GM12873 (cell line): ENCODE results near the gene UNC13A.

ENCODE experiments used
- TF ChIP-seq, protein P1 (sequence below): IDR thresholded peaks from 2 replicates; pipeline ENCODE4 v1.5.1; 2012; ENCODE audit warnings: low read depth, mild to moderate bottlenecking, moderate library complexity, low read length, control low read depth; ENCODE audit not compliant: insufficient read depth; ENCODE audit errors: missing control alignments

The UNC13A gene

GRCh38 chr19:17579661-17580244 is 108.4 kb downstream of the UNC13A start:
- TF ChIP-seq, protein P1, sequence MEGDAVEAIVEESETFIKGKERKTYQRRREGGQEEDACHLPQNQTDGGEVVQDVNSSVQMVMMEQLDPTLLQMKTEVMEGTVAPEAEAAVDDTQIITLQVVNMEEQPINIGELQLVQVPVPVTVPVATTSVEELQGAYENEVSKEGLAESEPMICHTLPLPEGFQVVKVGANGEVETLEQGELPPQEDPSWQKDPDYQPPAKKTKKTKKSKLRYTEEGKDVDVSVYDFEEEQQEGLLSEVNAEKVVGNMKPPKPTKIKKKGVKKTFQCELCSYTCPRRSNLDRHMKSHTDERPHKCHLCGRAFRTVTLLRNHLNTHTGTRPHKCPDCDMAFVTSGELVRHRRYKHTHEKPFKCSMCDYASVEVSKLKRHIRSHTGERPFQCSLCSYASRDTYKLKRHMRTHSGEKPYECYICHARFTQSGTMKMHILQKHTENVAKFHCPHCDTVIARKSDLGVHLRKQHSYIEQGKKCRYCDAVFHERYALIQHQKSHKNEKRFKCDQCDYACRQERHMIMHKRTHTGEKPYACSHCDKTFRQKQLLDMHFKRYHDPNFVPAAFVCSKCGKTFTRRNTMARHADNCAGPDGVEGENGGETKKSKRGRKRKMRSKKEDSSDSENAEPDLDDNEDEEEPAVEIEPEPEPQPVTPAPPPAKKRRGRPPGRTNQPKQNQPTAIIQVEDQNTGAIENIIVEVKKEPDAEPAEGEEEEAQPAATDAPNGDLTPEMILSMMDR = no peak

- TF ChIP-seq, protein P1 = no peak
Observed at GRCh38 chr19:17577457-17578097, 110.6 kb downstream of the UNC13A start.

DNA sequence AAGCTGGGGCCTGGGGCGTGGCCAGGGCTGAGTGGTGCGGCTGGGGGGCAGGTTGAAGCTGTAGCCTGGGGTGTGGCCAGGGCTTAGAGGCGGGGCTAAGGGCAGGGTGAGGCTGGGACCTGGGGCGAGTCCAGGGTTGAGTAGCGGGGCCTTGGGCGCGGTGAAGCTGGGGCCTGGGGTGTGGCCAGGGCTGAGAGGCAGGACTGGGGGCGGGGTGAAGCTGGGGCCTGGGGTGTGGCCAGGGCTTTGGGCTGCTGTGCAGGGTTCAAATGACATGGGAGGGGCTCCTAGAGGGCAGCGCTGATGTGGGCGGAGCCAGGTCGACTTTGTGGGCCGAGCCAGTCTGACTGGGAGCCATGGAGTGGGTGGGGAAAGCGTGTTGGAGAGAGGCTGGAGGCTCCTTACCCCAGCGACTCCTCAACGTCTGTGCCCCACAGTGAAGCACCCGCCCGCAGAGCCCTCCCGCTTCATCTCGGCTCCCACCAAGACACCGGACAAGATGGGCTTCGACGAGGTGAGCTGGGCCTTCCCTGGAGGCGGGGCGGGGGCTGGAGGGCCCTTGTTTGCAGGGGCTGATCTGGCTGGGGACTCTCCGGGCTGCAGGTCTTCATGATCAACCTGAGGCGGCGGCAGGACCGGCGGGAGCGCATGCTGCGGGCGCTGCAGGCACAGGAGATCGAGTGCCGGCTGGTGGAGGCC is 111.2 kb downstream of the UNC13A start:
- TF ChIP-seq, protein P1 = no peak

- TF ChIP-seq, protein P1 = no peak
Observed at GRCh38 chr19:17575871-17576757, 112.0 kb downstream of the UNC13A start.

DNA sequence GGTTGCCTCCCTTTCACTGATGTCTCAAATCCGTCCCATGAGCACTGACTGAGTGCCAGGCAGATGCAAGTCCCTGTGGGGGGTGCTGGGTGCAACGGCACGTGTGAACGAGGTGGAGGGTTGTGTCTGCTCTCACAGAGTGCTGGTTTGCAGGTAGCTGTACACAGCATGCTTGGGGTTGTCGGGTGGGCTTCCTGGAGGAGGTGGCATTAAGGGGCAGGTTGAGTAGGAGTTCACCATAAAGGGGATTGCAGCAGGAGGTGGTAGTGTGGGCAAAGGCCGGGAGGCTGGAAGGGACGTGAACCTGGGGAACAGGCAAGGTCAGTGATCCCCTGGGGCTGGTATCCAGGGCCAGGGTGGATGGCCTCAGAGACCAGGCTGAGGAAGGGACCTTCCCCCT is 115.5 kb downstream of the UNC13A start:
- TF ChIP-seq, protein P1 = no peak

DNA sequence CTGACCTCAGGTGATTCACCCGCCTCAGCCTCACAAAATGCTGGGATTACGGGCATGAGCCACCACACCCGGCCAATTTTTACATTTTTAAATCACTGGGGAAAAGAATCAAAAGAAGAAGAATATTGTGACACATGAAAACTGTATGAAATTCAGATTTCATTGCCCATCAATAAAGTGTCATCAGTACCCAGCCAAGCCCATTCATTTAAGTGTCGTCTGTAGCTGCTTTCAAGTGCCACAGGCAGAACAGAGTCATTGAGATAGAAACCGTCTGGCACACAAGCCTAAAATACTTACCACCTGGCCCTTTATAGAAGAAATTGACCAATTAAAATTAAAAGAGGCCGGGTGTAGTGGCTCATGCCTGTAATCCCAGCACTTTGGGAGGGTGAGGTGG is 117.4 kb downstream of the UNC13A start:
- TF ChIP-seq, protein P1 = no peak
